Measurements from ENCODE around the gene ALKBH5. TPM values are rescaled to one million over a fixed set of nuclear protein-coding genes. Genes with fewer than 3 reads are reported as not detected.
A peak's percentile ranks its signal among the peaks of the same experiment; 100 is the strongest.

ALKBH5 gene
- total and polyA plus RNA-seq, 8 donors = 32.8 to 66.7 (median 49.4) TPM

DNA sequence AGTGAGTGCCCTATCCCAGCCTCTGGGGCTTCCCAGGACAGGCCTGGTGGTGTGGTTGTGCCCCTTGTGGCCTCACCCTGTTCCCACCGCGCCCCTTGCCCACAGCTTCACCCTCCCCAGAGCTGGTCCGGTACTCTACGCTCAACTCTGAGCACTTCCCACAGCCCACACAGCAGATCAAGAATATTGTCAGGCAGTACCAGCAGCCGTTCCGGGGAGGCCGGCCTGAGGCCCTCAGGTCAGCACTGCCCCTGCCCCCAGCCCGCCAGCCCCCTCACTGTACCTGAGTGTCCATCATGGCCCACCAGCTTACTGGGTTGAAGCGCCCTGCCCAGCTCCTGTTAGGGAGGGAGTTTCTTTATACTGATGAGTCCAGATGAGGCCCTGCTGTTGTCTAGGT is 32.3 kb upstream of the ALKBH5 start:
- H3K27ac ChIP-seq = no peak overlapping the region
- H3K4me1 ChIP-seq = peaks cover 6 to 19% (median 14%) of the 10 kb centered on the region in 4 donors
- no peak for DNase-seq
- intact Hi-C loops (cut with DNase I; ENCODE audit: low total_unique reads) = no loop called here
- 80 to 90% (median 84%) methylated on average over 1 to 9 of the region's 9 CpGs for WGBS, 5 donors
- no peaks in the 10 kb centered on the region for H3K9me3 ChIP-seq
- no peaks in the 10 kb centered on the region for H3K27me3 ChIP-seq
- TF ChIP-seq EP300 (IDR thresholded peaks at IDR 0.05) (no peak), POLR2A (IDR thresholded peaks at IDR 0.05) (no peak), POLR2AphosphoS5 (IDR thresholded peaks at IDR 0.05) (no peak)
- TF ChIP-seq, protein P1, sequence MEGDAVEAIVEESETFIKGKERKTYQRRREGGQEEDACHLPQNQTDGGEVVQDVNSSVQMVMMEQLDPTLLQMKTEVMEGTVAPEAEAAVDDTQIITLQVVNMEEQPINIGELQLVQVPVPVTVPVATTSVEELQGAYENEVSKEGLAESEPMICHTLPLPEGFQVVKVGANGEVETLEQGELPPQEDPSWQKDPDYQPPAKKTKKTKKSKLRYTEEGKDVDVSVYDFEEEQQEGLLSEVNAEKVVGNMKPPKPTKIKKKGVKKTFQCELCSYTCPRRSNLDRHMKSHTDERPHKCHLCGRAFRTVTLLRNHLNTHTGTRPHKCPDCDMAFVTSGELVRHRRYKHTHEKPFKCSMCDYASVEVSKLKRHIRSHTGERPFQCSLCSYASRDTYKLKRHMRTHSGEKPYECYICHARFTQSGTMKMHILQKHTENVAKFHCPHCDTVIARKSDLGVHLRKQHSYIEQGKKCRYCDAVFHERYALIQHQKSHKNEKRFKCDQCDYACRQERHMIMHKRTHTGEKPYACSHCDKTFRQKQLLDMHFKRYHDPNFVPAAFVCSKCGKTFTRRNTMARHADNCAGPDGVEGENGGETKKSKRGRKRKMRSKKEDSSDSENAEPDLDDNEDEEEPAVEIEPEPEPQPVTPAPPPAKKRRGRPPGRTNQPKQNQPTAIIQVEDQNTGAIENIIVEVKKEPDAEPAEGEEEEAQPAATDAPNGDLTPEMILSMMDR (IDR thresholded peaks at IDR 0.05) = no peak
- H3K36me3 ChIP-seq = no peaks in the 10 kb centered on the region
- H3K4me3 ChIP-seq = no peak overlapping the region

DNA sequence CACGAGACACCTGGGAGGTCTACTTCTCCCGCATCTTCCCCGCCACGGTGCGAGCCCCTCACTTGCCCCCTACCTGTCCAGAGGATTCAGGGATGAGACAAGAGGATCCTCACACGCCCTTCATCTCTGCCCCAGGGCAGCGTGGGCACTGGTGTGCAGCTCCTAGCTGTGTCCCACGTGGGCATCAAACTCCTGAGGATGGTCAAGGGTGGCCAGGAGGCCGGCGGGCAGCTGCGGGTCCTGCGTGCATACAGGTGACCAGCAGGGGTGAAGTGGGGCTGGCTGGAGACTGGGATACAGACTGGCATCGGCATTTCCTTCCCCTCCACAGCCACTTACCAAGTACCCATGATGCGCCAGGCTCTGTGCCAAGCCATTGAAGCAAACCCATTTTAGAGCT is 28.4 kb upstream of the ALKBH5 start:
- H3K27me3 ChIP-seq = no peaks in the 10 kb centered on the region
- TF ChIP-seq EP300 (IDR thresholded peaks at IDR 0.05) (no peak), POLR2A (IDR thresholded peaks at IDR 0.05) (no peak)
- H3K4me3 ChIP-seq = no peak overlapping the region
- intact Hi-C loops (cut with DNase I; ENCODE audit: low total_unique reads) = no loop called here
- H3K27ac ChIP-seq = no peak overlapping the region
- H3K4me1 ChIP-seq = peaks cover 19 to 40% (median 33%) of the 10 kb centered on the region in 4 donors
- 90 to 95% (median 91%) methylated on average over 12 to 14 of the region's 14 CpGs for WGBS, 5 donors
- H3K36me3 ChIP-seq = no peaks in the 10 kb centered on the region
- no peaks in the 10 kb centered on the region for H3K9me3 ChIP-seq
- DNase-seq = no peak

DNA sequence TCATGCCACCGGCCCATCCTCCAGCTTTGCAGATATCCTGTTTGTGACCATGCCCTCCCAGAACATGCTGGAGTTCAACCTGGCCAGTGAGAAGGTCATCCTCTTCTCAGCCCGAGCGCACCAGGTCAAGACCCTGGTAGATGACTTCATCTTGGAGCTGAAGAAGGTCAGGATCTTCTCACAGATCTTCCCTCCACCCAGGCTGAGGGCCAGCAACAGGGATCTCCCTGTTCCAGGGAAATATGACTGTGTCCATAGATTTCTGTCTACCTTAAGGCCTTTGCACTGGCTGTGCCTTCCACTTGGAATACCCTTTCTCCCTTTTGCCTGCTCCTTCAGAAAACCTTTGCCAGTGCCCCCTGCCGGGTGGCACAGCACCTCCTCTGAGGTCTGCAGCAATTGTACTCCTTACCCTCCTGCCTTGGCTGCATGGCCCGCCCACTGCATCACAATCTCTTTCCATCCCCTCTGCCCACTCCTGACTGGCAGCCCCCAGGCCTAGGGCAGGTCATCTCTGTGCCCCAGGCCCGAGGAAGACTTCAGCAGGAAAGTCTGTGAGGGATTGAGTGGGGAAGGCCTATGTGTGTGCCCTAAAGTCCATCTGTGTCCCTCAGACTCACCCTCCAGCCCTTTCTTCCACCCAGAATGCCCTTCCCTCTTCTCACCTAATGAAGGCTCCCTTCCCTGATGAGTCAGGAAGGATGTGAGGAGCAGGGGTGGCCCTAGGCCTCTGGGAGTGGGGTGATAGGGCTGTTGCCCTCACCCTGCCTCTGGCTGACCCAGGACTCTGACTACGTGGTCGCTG is 27.3 kb upstream of the ALKBH5 start:
- intact Hi-C loops (cut with DNase I; ENCODE audit: low total_unique reads) = no loop called here
- WGBS, 5 donors = 70 to 89% (median 79%) methylated on average over 7 to 8 of the region's 8 CpGs

DNA sequence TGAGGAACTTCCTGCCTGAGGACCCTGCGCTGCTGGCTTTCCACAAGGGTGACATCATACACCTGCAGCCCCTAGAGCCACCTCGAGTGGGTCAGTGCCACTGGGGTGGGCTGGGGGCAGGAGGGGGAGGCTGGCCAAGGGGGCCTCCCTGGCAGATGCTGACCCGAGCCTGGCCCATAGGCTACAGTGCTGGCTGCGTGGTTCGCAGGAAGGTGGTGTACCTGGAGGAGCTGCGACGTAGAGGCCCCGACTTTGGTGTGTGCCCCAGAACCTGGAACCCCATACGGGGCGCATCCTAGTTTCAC is 26.7 kb upstream of the ALKBH5 start:
- no peak overlapping the region for H3K4me3 ChIP-seq
- H3K4me1 ChIP-seq = peaks cover 19 to 40% (median 33%) of the 10 kb centered on the region in 4 donors
- intact Hi-C loops (cut with DNase I; ENCODE audit: low total_unique reads) = no loop called here
- H3K9me3 ChIP-seq = no peaks in the 10 kb centered on the region
- DNase-seq = no peak
- TF ChIP-seq POLR2A (IDR thresholded peaks at IDR 0.05) = no peak
- no peak for TF ChIP-seq POLR2AphosphoS5 (IDR thresholded peaks at IDR 0.05)
- no peak for TF ChIP-seq EP300 (IDR thresholded peaks at IDR 0.05)
- TF ChIP-seq, protein P1 (IDR thresholded peaks at IDR 0.05) = no peak
- H3K27ac ChIP-seq = peak overlapping the region in 3 of 5 donors; percentile 9 to 77 (median 77)
- WGBS, 5 donors = 90 to 96% (median 92%) methylated on average over 8 to 10 of the region's 10 CpGs
- H3K36me3 ChIP-seq = no peaks in the 10 kb centered on the region
- H3K27me3 ChIP-seq = no peaks in the 10 kb centered on the region

More for the DNA sequence above, 27.3 kb upstream of the ALKBH5 start:
- DNase-seq = no peak
- Histone ChIP-seq H3K36me3 (no peaks in the 10 kb centered on the region), H3K4me1 (peaks cover 19 to 40% (median 33%) of the 10 kb centered on the region in 4 donors), H3K27ac (peak overlapping the region in 2 of 5 donors; percentile 77), H3K4me3 (no peak overlapping the region), H3K27me3 (no peaks in the 10 kb centered on the region), H3K9me3 (no peaks in the 10 kb centered on the region)
- no peak for TF ChIP-seq EP300 (IDR thresholded peaks at IDR 0.05)
- TF ChIP-seq, protein P1 (IDR thresholded peaks at IDR 0.05) = no peak
- no peak for TF ChIP-seq POLR2AphosphoS5 (IDR thresholded peaks at IDR 0.05)
- TF ChIP-seq POLR2A (IDR thresholded peaks at IDR 0.05) = no peak
